B cell (primary cell): Measurements from ENCODE around the gene PTPRN2. TPM values are rescaled to one million over a fixed set of nuclear protein-coding genes. Genes with fewer than 3 reads are reported as not detected.

Experiments
- ATAC-seq: fragments of 200-7000 bp; cut with Tn5 transposase; one replicate; pipeline ENCODE4 v1.10.0; 2021; ENCODE audit warnings: low read depth, mild to moderate bottlenecking, moderate number of reproducible peaks, moderate library complexity
- CTCF ChIA-PET: fragments of 350-600 bp; sonication (Branson Sonifier 250); formaldehyde crosslinking; loops from one replicate; lab custom pipeline; 2021; ENCODE audit warnings: antibody characterized with exemption, inconsistent platforms; lab: Charles Lee
- POLR2A ChIA-PET: fragments of 350-600 bp; sonication (Branson Sonifier 250); formaldehyde crosslinking; loops from one replicate; lab custom pipeline; 2021; ENCODE audit warnings: antibody characterized with exemption; lab: Charles Lee
- DNase-seq: peaks from one replicate; pipeline ENCODE4 v3.0.0; 2013
- H2AFZ ChIP-seq: 2 replicates; pipeline ENCODE4 v1.6.1; 2012; ENCODE audit warnings: mild to moderate bottlenecking, low read depth, low read length; ENCODE audit not compliant: insufficient read depth, poor library complexity, severe bottlenecking
- H3K27ac ChIP-seq, 2 donors: 1 replicate in 1 of 2; 2 replicates in 1 of 2; pipeline ENCODE4 v1.5.1; 2012 to 2013; ENCODE audit warnings: low read length in 2 of 2, mild to moderate bottlenecking in 2 of 2, moderate library complexity in 1 of 2
- H3K27me3 ChIP-seq, 4 experiments: fragments of 200-600 bp in 1 of 4; sonication (generic) in 1 of 4; replicated peaks in 1 of 4; 1 replicate in 2 of 4; 2 replicates in 2 of 4; pipeline versions ENCODE4 v1.6.1 to v1.7.0; 2013 to 2016; ENCODE audit warnings: low read length in 3 of 4, mild to moderate bottlenecking in 2 of 4, mixed read lengths in 1 of 4, moderate library complexity in 1 of 4; ENCODE audit not compliant: insufficient read depth in 4 of 4, control insufficient read depth in 3 of 4; ENCODE audit errors: control extremely low read depth in 1 of 4
- H3K36me3 ChIP-seq, 2 experiments: replicated peaks in 1 of 2; 1 replicate in 1 of 2; 2 replicates in 1 of 2; pipeline versions ENCODE4 v1.6.1 to v1.7.1; 2013; ENCODE audit warnings: low read length in 1 of 2; ENCODE audit not compliant: insufficient read depth in 2 of 2, control insufficient read depth in 1 of 2; ENCODE audit errors: control extremely low read depth in 1 of 2, extremely low read depth in 1 of 2
- H3K4me1 ChIP-seq, 2 donors: fragments of 200-600 bp in 1 of 2; sonication (generic) in 1 of 2; 1 replicate in 1 of 2; 2 replicates in 1 of 2; pipeline versions ENCODE4 v1.5.1 to v1.6.1; 2013 to 2017; ENCODE audit warnings: low read length in 2 of 2; ENCODE audit not compliant: control insufficient read depth in 2 of 2, insufficient read depth in 2 of 2
- H3K4me2 ChIP-seq: replicated peaks from 2 replicates; pipeline ENCODE3; 2012; ENCODE audit warnings: mild to moderate bottlenecking, low read depth, low read length; ENCODE audit not compliant: poor library complexity, severe bottlenecking
- H3K4me3 ChIP-seq, 5 experiments: fragments of 200-600 bp in 1 of 5; sonication (generic) in 1 of 5; 1 replicate in 3 of 5; 2 replicates in 2 of 5; pipeline versions ENCODE4 v1.5.1 to v1.7.0; 2011 to 2016; ENCODE audit warnings: low read length in 4 of 5, mild to moderate bottlenecking in 4 of 5, low read depth in 2 of 5, control low read depth in 1 of 5, moderate library complexity in 1 of 5; ENCODE audit not compliant: insufficient read depth in 1 of 5; ENCODE audit errors: control extremely low read depth in 1 of 5, extremely low read depth in 1 of 5
- H3K79me2 ChIP-seq: fragments of 200-600 bp; sonication (generic); one replicate; pipeline ENCODE4 v1.6.0; 2016; ENCODE audit warnings: low read length; ENCODE audit not compliant: control insufficient read depth, insufficient read depth
- H3K9ac ChIP-seq: fragments of 200-600 bp; sonication (generic); 2 replicates; pipeline ENCODE4 v1.6.1; 2017; ENCODE audit warnings: mild to moderate bottlenecking, low read length, moderate library complexity
- H3K9me3 ChIP-seq, 3 donors: one replicate each; pipeline versions ENCODE4 v1.6.1 to v1.7.1; 2013; ENCODE audit warnings: low read length in 2 of 3; ENCODE audit not compliant: control insufficient read depth in 2 of 3, insufficient read depth in 1 of 3; ENCODE audit errors: control extremely low read depth in 1 of 3
- H4K20me1 ChIP-seq: 2 replicates; pipeline ENCODE4 v1.6.0; 2012; ENCODE audit warnings: mild to moderate bottlenecking, low read length; ENCODE audit not compliant: insufficient read depth, control insufficient read depth, poor library complexity, severe bottlenecking
- H3K27ac Mint-ChIP-seq: one replicate; pipeline ENCODE4 v1.8.0; 2021; ENCODE audit warnings: mixed read lengths
- H3K27me3 Mint-ChIP-seq: one replicate; pipeline ENCODE4 v1.8.0; 2021; ENCODE audit warnings: mixed read lengths
- H3K4me1 Mint-ChIP-seq: one replicate; pipeline ENCODE4 v1.8.0; 2021; ENCODE audit warnings: mixed read lengths
- H3K4me3 Mint-ChIP-seq: one replicate; pipeline ENCODE4 v1.8.0; 2021; ENCODE audit warnings: mixed read lengths
- H3K9me3 Mint-ChIP-seq: one replicate; pipeline ENCODE4 v1.8.0; 2022; ENCODE audit warnings: mixed read lengths; ENCODE audit not compliant: insufficient read depth
- EZH2 ChIP-seq: IDR thresholded peaks from 2 replicates; pipeline ENCODE4 v1.6.1; 2012; ENCODE audit warnings: borderline replicate concordance, low read depth, mild to moderate bottlenecking, moderate library complexity, low read length; ENCODE audit not compliant: insufficient read depth, poor library complexity, severe bottlenecking
- WGBS: methylation state at CpG from one replicate; pipeline ENCODE4 v1.1.5; 2013; ENCODE audit warnings: missing lambda C conversion rate; ENCODE audit not compliant: insufficient coverage; 5-methylcytosine and 5-hydroxymethylcytosine counted together
- intact Hi-C: fragments of 100-400 bp; cut with micrococcal nuclease; formaldehyde crosslinking; loops from one replicate; pipeline ENCODE4 v1.10.0; 2022
- polyA plus RNA-seq: library from polyadenylated mRNA; depleted of rRNA; stranded (reverse); fragments of >200 nt; gene quantifications from 2 replicates; pipeline ENCODE4 v1.2.3, GENCODE V29; 2012
- total RNA-seq, 2 donors: library from RNA; stranded (reverse); fragments of 120-200 nt in 1 of 2; gene quantifications; 1 replicate in 1 of 2; 2 replicates in 1 of 2; pipeline versions ENCODE4 v1.2.3 to v1.2.4, GENCODE V29; 2013 to 2022
- TF ChIP-seq, protein P1 (sequence below): fragments of 200-600 bp; IDR thresholded peaks from one replicate; pipeline ENCODE4 v1.8.0; 2022; ENCODE audit warnings: antibody characterized with exemption, mild to moderate bottlenecking

The PTPRN2 gene
- total and polyA plus RNA-seq, 2 donors (not counting 1 experiment from before 2014, with no cell fraction given): 2.0 to 5.0 TPM

DNA sequence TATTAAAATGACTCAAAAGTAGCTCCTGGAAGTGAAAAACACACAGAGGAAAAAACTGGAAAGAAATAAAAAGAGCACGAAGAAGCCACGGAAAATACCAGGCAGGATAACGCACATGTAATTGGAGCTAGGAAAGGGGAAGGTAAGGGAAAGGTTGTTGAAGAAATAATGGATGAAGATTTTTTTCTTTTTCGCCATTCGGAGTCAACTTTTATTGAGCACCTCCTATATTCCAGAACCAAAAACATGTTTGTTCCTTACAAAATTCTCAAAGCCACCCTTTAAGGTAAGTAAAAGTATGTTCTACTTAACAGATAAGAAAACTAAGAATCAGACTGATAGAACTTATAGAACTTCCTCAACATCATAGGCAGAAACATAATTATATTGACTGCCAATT is 32.8 kb upstream of the PTPRN2 start:
- no peaks in the 10 kb centered on the region for H4K20me1 ChIP-seq
- intact Hi-C loops: no loop called here
- TF ChIP-seq EZH2: no peak
- TF ChIP-seq, protein P1, sequence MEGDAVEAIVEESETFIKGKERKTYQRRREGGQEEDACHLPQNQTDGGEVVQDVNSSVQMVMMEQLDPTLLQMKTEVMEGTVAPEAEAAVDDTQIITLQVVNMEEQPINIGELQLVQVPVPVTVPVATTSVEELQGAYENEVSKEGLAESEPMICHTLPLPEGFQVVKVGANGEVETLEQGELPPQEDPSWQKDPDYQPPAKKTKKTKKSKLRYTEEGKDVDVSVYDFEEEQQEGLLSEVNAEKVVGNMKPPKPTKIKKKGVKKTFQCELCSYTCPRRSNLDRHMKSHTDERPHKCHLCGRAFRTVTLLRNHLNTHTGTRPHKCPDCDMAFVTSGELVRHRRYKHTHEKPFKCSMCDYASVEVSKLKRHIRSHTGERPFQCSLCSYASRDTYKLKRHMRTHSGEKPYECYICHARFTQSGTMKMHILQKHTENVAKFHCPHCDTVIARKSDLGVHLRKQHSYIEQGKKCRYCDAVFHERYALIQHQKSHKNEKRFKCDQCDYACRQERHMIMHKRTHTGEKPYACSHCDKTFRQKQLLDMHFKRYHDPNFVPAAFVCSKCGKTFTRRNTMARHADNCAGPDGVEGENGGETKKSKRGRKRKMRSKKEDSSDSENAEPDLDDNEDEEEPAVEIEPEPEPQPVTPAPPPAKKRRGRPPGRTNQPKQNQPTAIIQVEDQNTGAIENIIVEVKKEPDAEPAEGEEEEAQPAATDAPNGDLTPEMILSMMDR: no peak
- H3K4me1 ChIP-seq: no peaks in the 10 kb centered on the region
- H3K4me1 Mint-ChIP-seq: no peaks in the 10 kb centered on the region
- no peaks in the 10 kb centered on the region for H3K9me3 ChIP-seq
- ChIA-PET CTCF (no interaction called here), POLR2A (no interaction called here)
- no peak overlapping the region for H2AFZ ChIP-seq
- peaks cover 2% of the 10 kb centered on the region for H3K9me3 Mint-ChIP-seq
- H3K27me3 ChIP-seq: no peaks in the 10 kb centered on the region
- DNase-seq (no peak), ATAC-seq (no peak)
- no peak overlapping the region for H3K4me3 ChIP-seq
- WGBS: 94% methylated on average over 3 of the region's 5 CpGs
- H3K4me2 ChIP-seq: no peak overlapping the region
- no peaks in the 10 kb centered on the region for H3K79me2 ChIP-seq
- H3K27ac Mint-ChIP-seq: no peak overlapping the region
- no peaks in the 10 kb centered on the region for H3K36me3 ChIP-seq
- no peak overlapping the region for H3K9ac ChIP-seq
- no peaks in the 10 kb centered on the region for H3K27me3 Mint-ChIP-seq
- H3K4me3 Mint-ChIP-seq: no peak overlapping the region
- no peak overlapping the region for H3K27ac ChIP-seq

DNA sequence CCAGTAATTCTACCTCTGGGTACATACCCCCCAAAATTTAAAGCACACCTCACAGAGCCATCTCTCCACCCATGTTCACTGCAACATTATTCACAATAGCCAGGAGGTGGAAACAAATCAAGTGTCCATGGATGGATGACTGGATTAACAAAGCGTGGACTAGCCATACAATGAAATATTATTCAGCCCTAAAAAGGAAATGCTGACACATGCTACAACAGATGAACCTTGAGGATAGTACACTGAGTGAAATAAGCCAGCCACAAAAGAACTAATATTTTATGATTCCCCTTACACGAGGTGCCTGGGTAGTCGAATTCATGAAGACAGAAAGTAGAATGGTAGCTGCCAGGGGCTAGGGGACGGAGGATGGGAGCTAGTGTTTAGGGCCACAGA is 31.1 kb upstream of the PTPRN2 start:
- no peaks in the 10 kb centered on the region for H3K27me3 Mint-ChIP-seq
- Histone ChIP-seq H3K9me3 (no peaks in the 10 kb centered on the region), H4K20me1 (no peaks in the 10 kb centered on the region), H3K4me1 (peaks cover 0 to under 1% of the 10 kb centered on the region in 2 donors), H2AFZ (no peak overlapping the region), H3K27me3 (no peaks in the 10 kb centered on the region), H3K79me2 (no peaks in the 10 kb centered on the region), H3K27ac (no peak overlapping the region), H3K9ac (no peak overlapping the region), H3K4me2 (no peak overlapping the region), H3K36me3 (no peaks in the 10 kb centered on the region), H3K4me3 (no peak overlapping the region)
- CTCF ChIA-PET: no interaction called here
- no peaks in the 10 kb centered on the region for H3K4me1 Mint-ChIP-seq
- TF ChIP-seq, protein P1: no peak
- no peak for TF ChIP-seq EZH2
- 100% methylated on average over 3 of the region's 4 CpGs for WGBS
- no peak overlapping the region for H3K4me3 Mint-ChIP-seq
- intact Hi-C loops: no loop called here
- POLR2A ChIA-PET: no interaction called here
- peaks cover 2% of the 10 kb centered on the region for H3K9me3 Mint-ChIP-seq
- ATAC-seq (no peak), DNase-seq (no peak)
- H3K27ac Mint-ChIP-seq: no peak overlapping the region
